ENCODE results near the gene FZD7.

FZD7 gene

GRCh38 chr2:202038471-202039277 is 5.0 kb downstream of the FZD7 start:
- no peak for DNase-seq

GRCh38 chr2:202039278-202040078 is 5.8 kb downstream of the FZD7 start:
- DNase-seq: no peak

GRCh38 chr2:202040079-202040844 is 6.6 kb downstream of the FZD7 start:
- no peak for DNase-seq

GRCh38 chr2:202042444-202042843 is 8.8 kb downstream of the FZD7 start:
- no peak for DNase-seq

GRCh38 chr2:202043475-202043874 is 9.8 kb downstream of the FZD7 start:
- no peak for DNase-seq

- no peak for DNase-seq
Measured at GRCh38 chr2:202044777-202045176, 11.1 kb downstream of the FZD7 start.

- DNase-seq: no peak
Measured at GRCh38 chr2:202046572-202046971, 12.9 kb downstream of the FZD7 start.

- no peak for DNase-seq
Measured at GRCh38 chr2:202049092-202049728, 15.6 kb downstream of the FZD7 start.

GRCh38 chr2:202049840-202050239 is 16.2 kb downstream of the FZD7 start:
- DNase-seq: no peak

GRCh38 chr2:202050652-202051051 is 17.0 kb downstream of the FZD7 start:
- no peak for DNase-seq

GRCh38 chr2:202051499-202052161 is 18.0 kb downstream of the FZD7 start:
- DNase-seq: no peak

- DNase-seq: no peak
Measured at GRCh38 chr2:202052235-202052634, 18.6 kb downstream of the FZD7 start.

- DNase-seq: no peak
Measured at GRCh38 chr2:202054679-202055078, 21.0 kb downstream of the FZD7 start.

- DNase-seq: no peak
Measured at GRCh38 chr2:202056611-202057010, 23.0 kb downstream of the FZD7 start.

GRCh38 chr2:202060218-202060617 is 26.6 kb downstream of the FZD7 start:
- no peak for DNase-seq

- DNase-seq: no peak
Measured at GRCh38 chr2:202061695-202062094, 28.0 kb downstream of the FZD7 start.

- no peak for DNase-seq
Measured at GRCh38 chr2:202064171-202064880, 30.7 kb downstream of the FZD7 start.

GRCh38 chr2:202064881-202065230 is 31.2 kb downstream of the FZD7 start:
- DNase-seq: no peak

- DNase-seq: no peak
Measured at GRCh38 chr2:202065876-202066275, 32.2 kb downstream of the FZD7 start.

- DNase-seq: no peak
Measured at GRCh38 chr2:202066875-202067274, 33.2 kb downstream of the FZD7 start.

- DNase-seq: no peak
Measured at GRCh38 chr2:202067589-202067988, 33.9 kb downstream of the FZD7 start.

Measured in activated naive CD4-positive, alpha-beta T cell (primary cell).